ENCODE results near the gene MACROD2. TPM values are rescaled to one million over a fixed set of nuclear protein-coding genes. Genes with fewer than 3 reads are reported as not detected.

MACROD2 gene
- total and polyA plus RNA-seq, 4 donors = 13.0 to 67.1 (median 20.7) TPM

DNA sequence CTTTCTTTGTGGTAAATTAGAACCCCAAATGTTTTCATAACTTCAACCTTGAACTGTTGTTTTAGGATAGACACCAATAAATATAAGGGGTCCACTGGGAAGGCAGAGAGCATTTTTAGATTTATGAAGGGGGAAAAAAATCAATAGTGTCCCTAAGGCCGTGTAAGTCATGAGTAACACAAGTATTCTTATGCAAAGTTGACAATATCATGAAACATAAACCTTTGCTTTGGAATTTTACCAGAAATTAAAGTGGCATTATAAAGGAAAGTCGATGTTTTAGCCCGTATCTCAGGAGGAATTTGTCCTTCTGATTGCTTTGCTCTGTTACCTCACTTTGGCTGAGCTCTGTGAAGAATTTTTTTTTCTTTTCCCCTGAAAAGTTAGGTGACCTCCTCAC lies 737.0 kb downstream of the MACROD2 start:
- WGBS, 2 donors = 69 to 85% methylated on average over 3 of the region's 3 CpGs

DNA sequence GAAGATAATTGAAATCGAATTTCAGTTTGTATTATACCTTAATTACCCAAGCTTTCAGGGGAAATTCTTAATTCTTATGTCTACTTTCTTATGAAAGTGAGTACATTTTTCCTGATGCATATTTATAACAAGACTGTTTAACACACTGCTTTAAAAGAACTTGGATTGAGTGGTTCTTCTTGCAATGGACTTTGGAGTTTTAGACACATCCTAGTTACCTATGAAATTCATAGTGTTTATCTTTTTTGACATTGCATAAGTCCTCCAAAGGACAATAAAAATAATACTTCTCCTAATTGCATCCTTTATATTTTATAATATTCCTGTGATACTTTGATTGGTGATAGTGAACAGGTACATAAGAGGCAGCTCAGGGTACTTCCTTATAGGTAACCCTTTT lies 737.7 kb downstream of the MACROD2 start:
- ATAC-seq (ENCODE audit: insufficient read depth, low FRiP score) (no peak), DNase-seq (no peak)
- WGBS, 2 donors = 77 to 79% methylated on average over 1 of the region's 1 CpG
- Histone ChIP-seq H3K27ac (ENCODE audit: low read depth in 1 of 2, low read length in 1 of 2) (no peak overlapping the region), H3K4me3 (no peak overlapping the region), H3K36me3 (ENCODE audit: control insufficient read depth in 4 of 4, insufficient read depth in 4 of 4, low read length in 4 of 4) (no peaks in the 10 kb centered on the region), H3K9me3 (ENCODE audit: control insufficient read depth in 4 of 4, insufficient read depth in 3 of 4, low read length in 3 of 4) (peaks cover 0 to 6% (median 2%) of the 10 kb centered on the region in 4 donors), H3K27me3 (ENCODE audit: control insufficient read depth in 3 of 3, insufficient read depth in 3 of 3, low read length in 2 of 3) (no peaks in the 10 kb centered on the region), H3K4me1 (ENCODE audit: control insufficient read depth in 5 of 5, insufficient read depth in 5 of 5, low read length in 5 of 5) (no peaks in the 10 kb centered on the region), H3K9ac (ENCODE audit: insufficient read depth in 1 of 2, low read length in 2 of 2) (no peak overlapping the region)
- TF ChIP-seq, protein P1, sequence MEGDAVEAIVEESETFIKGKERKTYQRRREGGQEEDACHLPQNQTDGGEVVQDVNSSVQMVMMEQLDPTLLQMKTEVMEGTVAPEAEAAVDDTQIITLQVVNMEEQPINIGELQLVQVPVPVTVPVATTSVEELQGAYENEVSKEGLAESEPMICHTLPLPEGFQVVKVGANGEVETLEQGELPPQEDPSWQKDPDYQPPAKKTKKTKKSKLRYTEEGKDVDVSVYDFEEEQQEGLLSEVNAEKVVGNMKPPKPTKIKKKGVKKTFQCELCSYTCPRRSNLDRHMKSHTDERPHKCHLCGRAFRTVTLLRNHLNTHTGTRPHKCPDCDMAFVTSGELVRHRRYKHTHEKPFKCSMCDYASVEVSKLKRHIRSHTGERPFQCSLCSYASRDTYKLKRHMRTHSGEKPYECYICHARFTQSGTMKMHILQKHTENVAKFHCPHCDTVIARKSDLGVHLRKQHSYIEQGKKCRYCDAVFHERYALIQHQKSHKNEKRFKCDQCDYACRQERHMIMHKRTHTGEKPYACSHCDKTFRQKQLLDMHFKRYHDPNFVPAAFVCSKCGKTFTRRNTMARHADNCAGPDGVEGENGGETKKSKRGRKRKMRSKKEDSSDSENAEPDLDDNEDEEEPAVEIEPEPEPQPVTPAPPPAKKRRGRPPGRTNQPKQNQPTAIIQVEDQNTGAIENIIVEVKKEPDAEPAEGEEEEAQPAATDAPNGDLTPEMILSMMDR (IDR thresholded peaks at IDR 0.05; ENCODE audit: control extremely low read depth, extremely low read depth) = no peak

More for the DNA sequence above, 737.0 kb downstream of the MACROD2 start:
- Histone ChIP-seq H3K27me3 (ENCODE audit: control insufficient read depth in 3 of 3, insufficient read depth in 3 of 3, low read length in 2 of 3) (no peaks in the 10 kb centered on the region), H3K36me3 (ENCODE audit: control insufficient read depth in 4 of 4, insufficient read depth in 4 of 4, low read length in 4 of 4) (no peaks in the 10 kb centered on the region), H3K4me3 (no peak overlapping the region), H3K9me3 (ENCODE audit: control insufficient read depth in 4 of 4, insufficient read depth in 3 of 4, low read length in 3 of 4) (peaks cover 0 to 6% (median 2%) of the 10 kb centered on the region in 4 donors), H3K27ac (ENCODE audit: low read depth in 1 of 2, low read length in 1 of 2) (no peak overlapping the region), H3K9ac (ENCODE audit: insufficient read depth in 1 of 2, low read length in 2 of 2) (no peak overlapping the region), H3K4me1 (ENCODE audit: control insufficient read depth in 5 of 5, insufficient read depth in 5 of 5, low read length in 5 of 5) (no peaks in the 10 kb centered on the region)
- ATAC-seq (ENCODE audit: insufficient read depth, low FRiP score) (no peak), DNase-seq (no peak)
- TF ChIP-seq, protein P1 (IDR thresholded peaks at IDR 0.05; ENCODE audit: control extremely low read depth, extremely low read depth) = no peak

DNA sequence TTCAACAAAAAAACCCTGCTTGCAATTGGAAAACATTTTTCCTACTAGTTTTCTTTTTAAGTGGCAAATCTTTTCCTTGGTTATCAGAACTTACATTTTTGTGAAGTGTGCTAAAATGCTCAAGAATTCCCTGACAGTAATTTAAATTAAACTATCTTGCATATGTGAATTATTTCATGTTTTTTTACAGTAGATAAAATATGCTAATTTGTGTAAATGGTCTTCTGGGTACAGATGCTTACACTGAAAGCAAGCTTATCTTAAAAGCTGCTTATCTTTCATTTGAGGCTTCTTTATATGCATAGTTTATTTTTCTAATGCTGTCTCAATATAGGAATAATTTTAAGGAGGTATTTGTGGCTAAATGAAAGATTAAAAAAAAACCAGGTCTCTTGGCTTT lies 745.1 kb downstream of the MACROD2 start:
- no peaks in the 10 kb centered on the region for H3K4me1 ChIP-seq (ENCODE audit: control insufficient read depth in 5 of 5, insufficient read depth in 5 of 5, low read length in 5 of 5)
- H3K27me3 ChIP-seq (ENCODE audit: control insufficient read depth in 3 of 3, insufficient read depth in 3 of 3, low read length in 2 of 3) = no peaks in the 10 kb centered on the region
- no peak overlapping the region for H3K9ac ChIP-seq (ENCODE audit: insufficient read depth in 1 of 2, low read length in 2 of 2)
- H3K36me3 ChIP-seq (ENCODE audit: control insufficient read depth in 4 of 4, insufficient read depth in 4 of 4, low read length in 4 of 4) = no peaks in the 10 kb centered on the region
- H3K27ac ChIP-seq (ENCODE audit: low read depth in 1 of 2, low read length in 1 of 2) = no peak overlapping the region
- ATAC-seq (ENCODE audit: insufficient read depth, low FRiP score) (no peak), DNase-seq (no peak)
- TF ChIP-seq, protein P1 (IDR thresholded peaks at IDR 0.05; ENCODE audit: control extremely low read depth, extremely low read depth) = no peak
- H3K4me3 ChIP-seq = no peak overlapping the region
- no peaks in the 10 kb centered on the region for H3K9me3 ChIP-seq (ENCODE audit: control insufficient read depth in 4 of 4, insufficient read depth in 3 of 4, low read length in 3 of 4)

DNA sequence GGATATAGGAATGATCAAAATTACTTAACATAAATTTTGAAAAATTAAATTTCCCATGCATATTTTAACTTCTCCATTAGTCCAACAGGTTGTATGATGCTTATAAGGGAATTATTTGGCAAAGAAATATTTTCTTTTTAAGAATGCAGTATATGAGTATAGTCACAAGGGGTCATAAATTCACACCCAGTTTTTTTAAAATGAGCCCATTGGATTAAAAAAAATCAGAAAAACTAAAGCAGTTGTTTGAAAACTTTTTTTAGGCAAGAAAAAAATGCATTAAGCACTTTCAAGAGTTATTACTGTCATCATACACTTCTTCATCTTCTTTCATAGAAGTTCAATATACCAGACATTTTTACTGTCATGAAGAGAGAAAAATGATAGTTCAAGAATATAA lies 746.3 kb downstream of the MACROD2 start:
- Histone ChIP-seq H3K9ac (ENCODE audit: insufficient read depth in 1 of 2, low read length in 2 of 2) (no peak overlapping the region), H3K4me3 (no peak overlapping the region), H3K9me3 (ENCODE audit: control insufficient read depth in 4 of 4, insufficient read depth in 3 of 4, low read length in 3 of 4) (no peaks in the 10 kb centered on the region), H3K27me3 (ENCODE audit: control insufficient read depth in 3 of 3, insufficient read depth in 3 of 3, low read length in 2 of 3) (no peaks in the 10 kb centered on the region), H3K36me3 (ENCODE audit: control insufficient read depth in 4 of 4, insufficient read depth in 4 of 4, low read length in 4 of 4) (no peaks in the 10 kb centered on the region), H3K27ac (ENCODE audit: low read depth in 1 of 2, low read length in 1 of 2) (no peak overlapping the region), H3K4me1 (ENCODE audit: control insufficient read depth in 5 of 5, insufficient read depth in 5 of 5, low read length in 5 of 5) (no peaks in the 10 kb centered on the region)
- no peak for ATAC-seq (ENCODE audit: insufficient read depth, low FRiP score)
- TF ChIP-seq, protein P1 (IDR thresholded peaks at IDR 0.05; ENCODE audit: control extremely low read depth, extremely low read depth) = no peak
- DNase-seq = no peak

Data from lung (tissue), 12 donors.